GM12875 (cell line): ENCODE measurements around the gene IQSEC3.

ENCODE experiments used
- H3K4me3 ChIP-seq: one replicate; pipeline ENCODE4 v1.5.1; 2011; ENCODE audit warnings: low read depth, low read length, control low read depth
- TF ChIP-seq, protein P1 (sequence below): IDR thresholded peaks from 2 replicates; pipeline ENCODE4 v1.5.1; 2011; ENCODE audit warnings: low read depth, mild to moderate bottlenecking, control low read depth, inconsistent platforms, low read length, moderate library complexity, borderline replicate concordance; ENCODE audit not compliant: insufficient read depth

The IQSEC3 gene

DNA sequence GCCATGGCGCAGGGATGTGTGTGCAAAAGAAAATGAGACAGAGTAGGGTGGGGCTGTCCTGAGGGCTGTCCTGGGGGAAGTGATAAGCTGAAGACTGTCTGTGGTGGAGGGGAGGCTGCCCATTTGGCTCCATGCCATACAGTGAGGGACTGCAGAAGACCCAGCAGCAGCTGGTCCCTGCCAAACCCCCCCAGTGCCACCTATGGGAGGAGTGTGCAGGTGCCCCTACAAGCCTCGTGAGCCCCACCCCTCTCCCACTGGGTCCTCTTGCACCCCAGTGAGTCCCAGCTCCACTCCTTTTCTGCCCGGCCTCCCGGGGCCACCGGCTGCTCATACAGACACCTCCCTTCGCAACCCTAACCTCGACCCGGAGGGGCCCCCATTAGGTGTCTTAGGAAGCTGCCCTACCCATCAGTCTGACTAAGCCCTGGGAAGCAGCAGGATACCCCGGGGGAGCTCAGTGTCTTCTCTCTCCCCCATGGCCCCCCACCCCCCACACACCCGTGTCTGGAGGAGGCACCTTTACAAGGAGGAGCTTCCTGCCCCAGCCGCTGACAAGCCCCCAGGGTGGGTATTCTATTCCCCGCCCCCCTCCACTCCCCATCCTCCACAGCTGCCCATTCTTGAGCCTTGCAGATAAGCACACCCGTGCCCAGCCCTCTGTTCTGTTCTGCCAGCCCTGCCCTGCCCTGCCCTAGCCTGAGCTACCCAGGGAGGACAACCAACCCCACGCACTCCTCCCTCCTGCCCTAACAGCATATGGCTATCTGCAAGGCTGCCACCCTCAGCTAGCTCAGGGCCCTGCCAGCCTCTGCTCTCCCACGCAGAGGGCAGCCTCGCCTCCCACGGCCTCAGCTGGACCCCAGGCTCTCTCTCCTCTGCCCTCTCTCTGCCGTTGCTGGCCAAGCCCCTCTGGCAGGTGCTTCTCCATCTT is 105.4 kb downstream of the IQSEC3 start:
- no peak overlapping the region for H3K4me3 ChIP-seq
- TF ChIP-seq, protein P1, sequence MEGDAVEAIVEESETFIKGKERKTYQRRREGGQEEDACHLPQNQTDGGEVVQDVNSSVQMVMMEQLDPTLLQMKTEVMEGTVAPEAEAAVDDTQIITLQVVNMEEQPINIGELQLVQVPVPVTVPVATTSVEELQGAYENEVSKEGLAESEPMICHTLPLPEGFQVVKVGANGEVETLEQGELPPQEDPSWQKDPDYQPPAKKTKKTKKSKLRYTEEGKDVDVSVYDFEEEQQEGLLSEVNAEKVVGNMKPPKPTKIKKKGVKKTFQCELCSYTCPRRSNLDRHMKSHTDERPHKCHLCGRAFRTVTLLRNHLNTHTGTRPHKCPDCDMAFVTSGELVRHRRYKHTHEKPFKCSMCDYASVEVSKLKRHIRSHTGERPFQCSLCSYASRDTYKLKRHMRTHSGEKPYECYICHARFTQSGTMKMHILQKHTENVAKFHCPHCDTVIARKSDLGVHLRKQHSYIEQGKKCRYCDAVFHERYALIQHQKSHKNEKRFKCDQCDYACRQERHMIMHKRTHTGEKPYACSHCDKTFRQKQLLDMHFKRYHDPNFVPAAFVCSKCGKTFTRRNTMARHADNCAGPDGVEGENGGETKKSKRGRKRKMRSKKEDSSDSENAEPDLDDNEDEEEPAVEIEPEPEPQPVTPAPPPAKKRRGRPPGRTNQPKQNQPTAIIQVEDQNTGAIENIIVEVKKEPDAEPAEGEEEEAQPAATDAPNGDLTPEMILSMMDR, result no peak

DNA sequence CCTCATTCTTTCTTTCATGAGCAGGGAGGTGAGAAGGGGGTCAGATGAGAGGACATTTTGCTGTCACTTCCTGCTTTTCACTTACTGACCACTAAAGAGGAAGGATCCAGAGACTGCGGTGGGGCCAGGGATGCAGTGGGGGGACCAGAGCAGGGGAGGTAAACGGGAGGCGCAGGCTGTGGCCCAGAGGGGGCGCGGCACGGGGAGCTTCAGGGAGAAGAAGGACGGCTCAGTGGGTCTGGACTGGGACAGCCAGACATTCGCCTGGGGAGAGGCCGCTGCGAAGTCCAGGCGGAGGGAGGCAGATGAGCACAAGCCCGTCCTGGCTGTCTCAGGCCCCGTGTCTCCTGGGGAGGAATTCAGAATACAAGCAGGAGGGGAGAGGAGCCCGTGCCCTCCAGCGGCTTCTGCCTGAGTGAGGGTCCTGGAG is 106.2 kb downstream of the IQSEC3 start:
- TF ChIP-seq, protein P1, result no peak
- no peak overlapping the region for H3K4me3 ChIP-seq

DNA sequence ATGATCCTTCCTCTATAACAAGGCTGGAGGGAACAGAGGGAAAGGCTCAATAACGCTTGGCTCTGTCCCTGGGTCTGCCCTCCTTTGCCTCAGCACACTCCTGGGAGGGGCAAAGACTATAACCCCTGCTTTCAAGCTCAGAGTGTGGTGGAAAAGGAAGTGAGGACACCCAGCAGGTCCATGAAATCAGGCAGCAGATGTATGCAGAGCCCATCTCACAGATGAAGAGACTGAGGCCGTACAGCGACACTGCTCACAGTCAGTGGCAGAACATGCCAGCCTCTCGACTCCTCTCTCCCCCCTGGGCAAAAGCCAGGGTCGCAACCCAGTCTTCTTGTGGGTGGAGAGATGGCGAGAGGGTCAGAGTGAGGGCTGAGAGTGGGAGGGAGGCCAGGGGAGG is 107.6 kb downstream of the IQSEC3 start:
- TF ChIP-seq, protein P1, result no peak
- no peak overlapping the region for H3K4me3 ChIP-seq

GRCh38 chr12:174596-174995 is 108.0 kb downstream of the IQSEC3 start:
- H3K4me3 ChIP-seq, result no peak overlapping the region
- TF ChIP-seq, protein P1, result no peak

- H3K4me3 ChIP-seq, result no peak overlapping the region
- TF ChIP-seq, protein P1, result no peak
Observed at GRCh38 chr12:175250-175649, 108.7 kb downstream of the IQSEC3 start.

DNA sequence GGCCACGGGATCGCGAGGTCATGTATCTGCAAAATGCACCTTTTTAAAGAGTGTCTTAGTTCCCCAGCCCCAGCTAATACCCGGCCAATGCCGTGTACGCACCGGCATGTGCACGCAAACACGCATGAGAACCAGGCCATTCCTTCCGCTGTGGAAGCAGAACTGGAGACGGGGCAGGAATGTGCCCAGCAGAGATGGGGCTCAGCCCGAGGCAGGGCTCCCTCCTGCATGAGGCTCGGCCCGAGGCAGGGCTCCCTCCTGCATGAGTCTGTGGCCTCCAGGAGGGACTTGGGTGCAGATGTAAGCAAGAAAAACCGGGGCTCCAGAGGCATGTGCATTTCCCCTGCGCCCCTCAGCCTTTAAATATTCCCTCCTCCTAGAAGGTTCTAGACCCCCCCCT is 109.2 kb downstream of the IQSEC3 start:
- no peak overlapping the region for H3K4me3 ChIP-seq
- TF ChIP-seq, protein P1, result no peak
